Effector memory CD4-positive, alpha-beta T cell (primary cell): ENCODE measurements around the gene RP9.

Experiments used
- DNase-seq, 3 donors: peaks; one replicate each; pipeline ENCODE4 v3.0.0-alpha.2; 2020
- H3K27ac ChIP-seq: 2 replicates; pipeline ENCODE4 v1.7.0; 2013; ENCODE audit warnings: mild to moderate bottlenecking, low read length, moderate library complexity; ENCODE audit not compliant: insufficient read depth, poor library complexity, severe bottlenecking
- H3K27me3 ChIP-seq: replicated peaks from 2 replicates; pipeline ENCODE4 v1.7.0; 2013; ENCODE audit warnings: mild to moderate bottlenecking, low read length; ENCODE audit not compliant: insufficient read depth, control insufficient read depth, poor library complexity, severe bottlenecking
- H3K36me3 ChIP-seq: 2 replicates; pipeline ENCODE4 v1.7.0; 2013; ENCODE audit warnings: mild to moderate bottlenecking, low read length, moderate library complexity; ENCODE audit not compliant: control insufficient read depth, insufficient read depth
- H3K4me1 ChIP-seq: 2 replicates; pipeline ENCODE4 v1.7.0; 2013; ENCODE audit warnings: low read length, mild to moderate bottlenecking; ENCODE audit not compliant: control insufficient read depth, insufficient read depth, poor library complexity, severe bottlenecking
- H3K4me3 ChIP-seq: 2 replicates; pipeline ENCODE4 v1.7.0; 2013; ENCODE audit warnings: low read length, low read depth, mild to moderate bottlenecking; ENCODE audit not compliant: insufficient read depth, poor library complexity, severe bottlenecking
- H3K9me3 ChIP-seq: 2 replicates; pipeline ENCODE4 v1.7.0; 2013; ENCODE audit warnings: mild to moderate bottlenecking, low read length, moderate library complexity; ENCODE audit not compliant: control insufficient read depth

Gene RP9

GRCh38 chr7:33053721-33054120, 55.5 kb downstream of the RP9 start:
- H3K36me3 ChIP-seq = no peaks in the 10 kb centered on the region
- no peak for DNase-seq
- H3K4me1 ChIP-seq = peaks cover 13% of the 10 kb centered on the region
- no peak overlapping the region for H3K27ac ChIP-seq
- no peaks in the 10 kb centered on the region for H3K27me3 ChIP-seq
- H3K4me3 ChIP-seq = no peak overlapping the region
- H3K9me3 ChIP-seq = no peaks in the 10 kb centered on the region

GRCh38 chr7:33050535-33051318, 58.5 kb downstream of the RP9 start:
- Histone ChIP-seq H3K27ac (no peak overlapping the region), H3K9me3 (no peaks in the 10 kb centered on the region), H3K4me1 (peaks cover 17% of the 10 kb centered on the region), H3K27me3 (no peaks in the 10 kb centered on the region), H3K36me3 (no peaks in the 10 kb centered on the region), H3K4me3 (no peak overlapping the region)
- no peak for DNase-seq

- H3K9me3 ChIP-seq = no peaks in the 10 kb centered on the region
- no peaks in the 10 kb centered on the region for H3K36me3 ChIP-seq
- no peaks in the 10 kb centered on the region for H3K27me3 ChIP-seq
- H3K4me3 ChIP-seq = no peak overlapping the region
- no peak overlapping the region for H3K27ac ChIP-seq
- no peak for DNase-seq
- peaks cover 10% of the 10 kb centered on the region for H3K4me1 ChIP-seq
Measured at GRCh38 chr7:33048704-33049103, 60.5 kb downstream of the RP9 start.

- Histone ChIP-seq H3K27me3 (no peaks in the 10 kb centered on the region), H3K4me3 (no peak overlapping the region), H3K9me3 (no peaks in the 10 kb centered on the region), H3K36me3 (no peaks in the 10 kb centered on the region), H3K4me1 (peaks cover 10% of the 10 kb centered on the region), H3K27ac (no peak overlapping the region)
- DNase-seq = no peak
Measured at GRCh38 chr7:33048257-33048656, 60.9 kb downstream of the RP9 start.

GRCh38 chr7:33044986-33045385, 64.2 kb downstream of the RP9 start:
- Histone ChIP-seq H3K4me3 (no peak overlapping the region), H3K4me1 (peaks cover 9% of the 10 kb centered on the region), H3K9me3 (no peaks in the 10 kb centered on the region), H3K27me3 (no peaks in the 10 kb centered on the region), H3K36me3 (no peaks in the 10 kb centered on the region), H3K27ac (no peak overlapping the region)
- DNase-seq = no peak
